ENCODE measurements around the gene SPATA31C2.
"Not testable (repeated sequence)": the region's sequence is repeated elsewhere in the genome, so short reads cannot be mapped to it uniquely, and the experiment has no call there.

The SPATA31C2 gene

DNA sequence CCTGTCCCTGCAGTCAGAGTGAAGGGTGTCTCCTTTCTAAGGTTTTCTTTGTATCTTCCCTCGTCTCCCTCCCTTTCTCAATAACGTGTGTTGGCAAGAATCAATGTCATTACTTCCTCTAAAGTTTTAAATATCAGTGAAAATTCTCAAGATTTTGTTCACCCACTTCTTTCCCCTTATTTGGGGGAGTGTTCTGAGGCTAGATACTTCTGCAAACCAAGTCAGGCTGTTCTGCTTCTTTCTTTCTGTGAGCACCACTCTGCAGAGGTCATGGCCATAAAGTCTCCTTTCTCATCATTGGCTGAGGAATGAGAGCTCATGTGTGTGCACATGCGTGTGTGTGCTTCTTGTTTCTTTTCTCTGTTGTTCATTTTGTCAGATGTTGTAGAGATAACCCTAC is 26.6 kb upstream of the SPATA31C2 start:
- Mint-ChIP-seq H3K4me1 (no peaks in the 10 kb centered on the region), H3K27ac (no peak overlapping the region), H3K9me3 (no peaks in the 10 kb centered on the region), H3K36me3 (no peaks in the 10 kb centered on the region), H3K4me3 (no peak overlapping the region)
- ATAC-seq: no peak
- no peak for DNase-seq (ENCODE audit: low spot score in 2 of 2)

DNA sequence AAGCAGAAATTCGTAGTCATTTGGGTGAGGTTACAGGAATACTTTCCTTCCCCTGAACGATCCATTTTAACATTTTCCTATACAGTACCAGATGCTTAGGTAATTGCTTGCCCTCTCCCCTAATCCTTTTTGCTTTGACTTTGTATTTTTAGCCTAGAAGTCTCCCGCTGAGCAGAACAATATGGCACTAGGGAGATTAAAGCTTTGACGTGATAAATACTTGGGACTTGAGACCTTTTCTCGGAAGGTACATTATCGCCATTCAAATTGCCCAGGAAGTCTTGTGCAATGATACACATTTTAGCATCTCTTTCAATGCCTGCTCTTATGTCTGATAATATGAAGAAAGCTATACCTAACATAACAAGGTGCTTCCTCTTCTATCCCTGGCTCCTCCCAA is 22.9 kb upstream of the SPATA31C2 start:
- Mint-ChIP-seq H3K4me3 (no peak overlapping the region), H3K27ac (no peak overlapping the region), H3K9me3 (no peaks in the 10 kb centered on the region), H3K4me1 (no peaks in the 10 kb centered on the region), H3K36me3 (no peaks in the 10 kb centered on the region)
- DNase-seq (ENCODE audit: low spot score in 2 of 2): no peak
- no peak for ATAC-seq

DNA sequence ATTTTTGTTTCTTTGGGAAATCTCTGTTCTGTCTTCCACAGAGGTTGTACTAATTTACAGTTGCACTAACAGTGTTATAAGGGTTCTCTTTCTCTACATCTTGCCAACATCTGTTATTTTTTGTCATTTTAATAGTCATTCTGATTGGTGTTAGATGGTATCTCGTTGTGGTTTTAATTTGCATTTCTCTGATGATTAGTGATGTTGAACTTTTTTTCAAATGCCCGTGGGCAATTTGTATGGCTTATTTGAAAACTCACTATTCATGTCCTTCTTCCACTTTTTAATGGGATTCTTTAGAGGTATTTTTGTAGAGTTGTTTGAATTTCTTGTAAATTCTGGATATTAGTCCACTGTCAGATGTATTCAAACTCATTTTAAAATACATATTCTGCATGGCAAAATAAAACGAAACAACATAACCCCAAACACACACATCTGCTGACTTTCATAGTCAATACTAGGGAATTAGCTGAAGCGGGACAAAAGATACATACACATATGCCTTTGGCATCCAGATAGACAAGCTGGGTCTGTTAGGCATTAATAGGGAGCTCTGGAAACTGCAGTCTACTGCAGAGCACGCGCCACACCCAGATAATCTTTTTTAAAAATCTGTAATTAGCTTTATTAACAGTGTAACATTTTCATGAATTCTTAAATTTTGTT is 5.8 kb upstream of the SPATA31C2 start:
- Mint-ChIP-seq H3K27ac (no peak overlapping the region), H3K36me3 (no peaks in the 10 kb centered on the region), H3K9me3 (no peaks in the 10 kb centered on the region), H3K4me3 (no peak overlapping the region), H3K4me1 (no peaks in the 10 kb centered on the region)
- ATAC-seq (no peak), DNase-seq (ENCODE audit: low spot score in 2 of 2) (no peak)

DNA sequence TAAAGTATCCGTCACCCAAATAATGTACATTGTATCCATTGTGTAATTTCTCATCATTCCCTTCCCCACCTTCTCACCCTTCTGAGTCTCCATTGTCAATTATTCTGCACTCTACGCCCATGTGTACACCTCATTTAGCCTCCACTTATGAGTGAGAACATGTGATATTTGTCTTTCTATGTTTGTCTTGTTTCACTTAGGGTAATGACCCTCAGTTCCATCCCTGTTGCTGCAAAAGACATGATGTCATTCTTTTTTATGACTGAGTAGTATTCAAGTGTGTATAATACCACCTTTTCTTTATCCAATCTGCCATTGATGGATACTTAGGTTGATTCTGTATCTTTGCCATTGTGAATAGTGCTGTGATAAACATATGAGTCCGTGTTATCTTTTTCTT is 4.9 kb upstream of the SPATA31C2 start:
- DNase-seq (ENCODE audit: low spot score in 2 of 2): no peak
- H3K4me1 Mint-ChIP-seq: no peaks in the 10 kb centered on the region
- no peak for ATAC-seq
- H3K9me3 Mint-ChIP-seq: no peaks in the 10 kb centered on the region
- H3K4me3 Mint-ChIP-seq: no peak overlapping the region
- H3K36me3 Mint-ChIP-seq: no peaks in the 10 kb centered on the region
- H3K27ac Mint-ChIP-seq: no peak overlapping the region

DNA sequence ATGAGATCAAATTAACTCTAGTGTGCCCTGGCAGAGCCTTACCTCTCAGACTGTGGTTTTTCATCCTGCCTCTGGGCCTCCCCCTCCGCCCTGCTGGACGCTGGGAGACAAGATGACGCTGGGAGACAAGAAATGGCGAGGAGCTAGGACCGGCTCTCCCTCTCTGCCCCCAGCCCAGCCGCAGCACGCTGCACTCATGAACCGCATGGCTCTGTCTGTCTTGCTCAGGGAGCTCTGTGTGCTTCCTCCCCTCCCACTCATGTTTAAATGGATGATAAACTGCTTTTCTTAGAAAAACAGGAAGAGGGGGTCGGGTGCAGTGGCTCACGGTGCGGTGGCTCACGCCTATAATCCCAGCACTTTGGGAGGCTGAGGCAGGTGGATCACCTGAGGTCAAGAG is 4.7 kb downstream of the SPATA31C2 start:
- H3K9me3 Mint-ChIP-seq; H3K4me1 Mint-ChIP-seq; H3K27ac Mint-ChIP-seq; DNase-seq (ENCODE audit: low spot score in 2 of 2); H3K4me3 Mint-ChIP-seq; H3K36me3 Mint-ChIP-seq; ATAC-seq: not testable (repeated sequence)

DNA sequence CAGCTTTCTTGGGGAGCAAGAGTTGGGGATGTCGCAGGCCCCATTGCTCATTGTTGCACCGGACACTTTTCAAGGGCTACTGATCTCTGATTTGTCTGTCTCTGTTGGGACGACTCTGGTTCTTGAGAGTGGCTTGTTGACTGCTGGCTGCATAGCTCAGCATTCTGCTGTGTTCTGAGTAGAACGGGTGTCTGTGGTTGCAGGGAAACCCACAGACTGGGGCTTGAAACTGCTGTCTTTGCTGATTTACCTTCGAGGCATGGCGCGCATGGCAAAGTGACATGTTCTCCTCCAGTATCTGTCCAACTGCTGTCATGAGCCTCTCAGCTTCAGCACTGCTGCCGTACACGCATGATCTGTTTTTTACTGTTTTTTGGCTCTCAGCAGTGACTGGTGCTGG is 8.7 kb downstream of the SPATA31C2 start:
- H3K27ac Mint-ChIP-seq; DNase-seq (ENCODE audit: low spot score in 2 of 2); H3K36me3 Mint-ChIP-seq; H3K4me1 Mint-ChIP-seq; H3K4me3 Mint-ChIP-seq; H3K9me3 Mint-ChIP-seq: not testable (repeated sequence)
- ATAC-seq: peak; percentile 37

DNA sequence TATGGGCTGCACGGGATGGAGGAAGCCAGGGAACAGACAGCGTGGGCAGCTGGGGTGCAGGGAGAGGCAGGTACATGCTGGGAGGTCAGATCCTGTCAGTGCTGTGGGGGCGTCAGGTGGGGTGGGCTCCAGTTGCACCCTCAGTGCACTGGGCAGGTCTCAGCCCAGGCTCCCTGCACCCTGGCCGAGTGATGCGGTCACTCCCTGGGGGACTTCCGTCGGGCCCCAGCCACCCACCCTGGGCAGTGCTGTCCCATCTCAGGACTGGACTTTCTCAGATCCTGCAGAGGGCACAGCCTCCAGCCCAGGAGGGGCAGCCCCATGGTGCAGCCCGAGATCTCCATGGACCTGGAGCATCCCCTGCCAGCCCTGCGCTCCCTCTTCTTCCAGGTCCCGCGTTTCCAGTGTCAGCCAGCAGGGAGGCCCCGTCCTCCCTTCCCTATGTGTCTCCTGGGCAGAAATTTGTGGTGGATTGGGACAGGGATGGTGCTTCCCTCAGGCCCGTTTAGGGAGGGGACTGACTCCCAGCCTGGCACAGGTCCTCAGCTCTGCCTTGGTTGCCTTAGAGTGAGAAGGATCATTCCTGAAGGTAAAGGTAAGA is 10.5 kb downstream of the SPATA31C2 start:
- not testable (repeated sequence) for H3K9me3 Mint-ChIP-seq; H3K27ac Mint-ChIP-seq; H3K4me3 Mint-ChIP-seq; ATAC-seq; DNase-seq (ENCODE audit: low spot score in 2 of 2); H3K36me3 Mint-ChIP-seq; H3K4me1 Mint-ChIP-seq

DNA sequence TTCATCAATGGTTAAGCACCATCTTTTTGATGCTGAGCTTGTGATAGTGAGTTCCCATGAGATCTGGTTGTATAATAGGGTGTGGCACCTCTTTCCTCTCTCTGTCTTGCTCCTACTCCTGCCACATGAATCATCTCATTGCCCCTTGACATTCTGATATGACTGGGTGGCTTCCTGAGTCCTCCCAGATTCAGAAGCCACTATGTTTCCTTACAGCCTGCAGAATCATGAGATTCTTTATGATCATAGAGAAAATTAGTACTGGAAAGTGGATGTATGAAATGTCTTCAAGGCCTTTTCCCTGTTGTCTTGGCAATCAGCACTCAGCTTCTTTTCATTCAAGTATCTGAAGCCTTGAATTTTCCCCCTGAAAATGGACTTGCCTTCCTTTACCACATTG is 14.9 kb downstream of the SPATA31C2 start:
- H3K4me3 Mint-ChIP-seq; H3K27ac Mint-ChIP-seq; H3K9me3 Mint-ChIP-seq; H3K4me1 Mint-ChIP-seq; ATAC-seq; H3K36me3 Mint-ChIP-seq; DNase-seq (ENCODE audit: low spot score in 2 of 2): not testable (repeated sequence)

DNA sequence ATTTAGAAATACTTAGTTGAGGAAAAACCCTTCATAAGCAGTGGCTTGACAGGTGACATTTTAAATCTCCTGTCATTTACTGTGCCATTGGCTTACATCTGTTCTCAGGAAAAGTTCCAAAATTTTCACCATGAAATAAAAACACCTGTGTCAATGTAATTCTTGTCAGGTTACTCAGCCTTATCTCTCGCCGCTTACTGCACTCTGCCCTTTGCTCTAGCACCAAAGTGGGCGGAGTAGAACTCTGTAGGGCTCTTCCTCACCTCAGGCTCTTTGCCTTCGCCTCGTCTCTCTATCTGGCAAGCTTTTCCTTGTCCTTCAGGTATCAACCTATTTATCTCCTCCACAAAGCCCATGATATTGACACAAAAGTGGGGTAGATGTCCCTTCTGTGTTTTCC is 20.2 kb downstream of the SPATA31C2 start:
- H3K9me3 Mint-ChIP-seq; H3K27ac Mint-ChIP-seq; ATAC-seq; DNase-seq (ENCODE audit: low spot score in 2 of 2); H3K4me1 Mint-ChIP-seq; H3K4me3 Mint-ChIP-seq; H3K36me3 Mint-ChIP-seq: not testable (repeated sequence)

DNA sequence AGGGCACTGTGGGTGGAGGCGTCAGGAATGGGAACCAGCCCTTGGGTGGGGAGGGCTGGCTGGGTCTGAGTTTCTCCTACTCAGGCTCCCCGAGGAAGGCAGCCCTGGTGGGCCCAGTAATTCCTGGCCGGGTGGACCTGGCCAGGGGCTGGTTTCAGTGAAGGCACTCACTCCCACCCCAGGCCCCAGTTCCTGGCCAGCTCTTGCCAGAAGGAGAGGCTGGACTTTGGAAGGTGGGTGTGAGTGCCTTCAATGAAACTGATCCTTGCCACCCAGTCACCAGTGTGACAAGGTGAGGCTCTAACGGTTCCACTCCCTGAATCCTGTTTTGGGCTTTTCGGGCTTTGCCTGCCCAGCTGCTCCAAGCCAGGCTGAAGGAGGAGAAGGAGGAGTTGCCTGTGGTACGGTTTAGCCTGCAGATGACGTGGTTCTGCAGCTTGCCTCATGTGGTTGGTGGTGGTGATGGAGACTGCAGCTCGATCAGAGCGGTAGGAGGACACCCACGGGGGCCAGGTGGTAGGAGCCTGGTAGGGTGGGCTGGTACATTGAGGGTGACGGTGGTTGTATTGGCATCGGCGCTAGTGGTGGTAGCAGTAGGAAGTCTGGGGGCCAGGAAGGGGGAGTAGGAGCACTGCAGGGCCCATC is 23.2 kb downstream of the SPATA31C2 start:
- not testable (repeated sequence) for H3K9me3 Mint-ChIP-seq; H3K4me3 Mint-ChIP-seq; H3K4me1 Mint-ChIP-seq; ATAC-seq; H3K27ac Mint-ChIP-seq; H3K36me3 Mint-ChIP-seq; DNase-seq (ENCODE audit: low spot score in 2 of 2)

DNA sequence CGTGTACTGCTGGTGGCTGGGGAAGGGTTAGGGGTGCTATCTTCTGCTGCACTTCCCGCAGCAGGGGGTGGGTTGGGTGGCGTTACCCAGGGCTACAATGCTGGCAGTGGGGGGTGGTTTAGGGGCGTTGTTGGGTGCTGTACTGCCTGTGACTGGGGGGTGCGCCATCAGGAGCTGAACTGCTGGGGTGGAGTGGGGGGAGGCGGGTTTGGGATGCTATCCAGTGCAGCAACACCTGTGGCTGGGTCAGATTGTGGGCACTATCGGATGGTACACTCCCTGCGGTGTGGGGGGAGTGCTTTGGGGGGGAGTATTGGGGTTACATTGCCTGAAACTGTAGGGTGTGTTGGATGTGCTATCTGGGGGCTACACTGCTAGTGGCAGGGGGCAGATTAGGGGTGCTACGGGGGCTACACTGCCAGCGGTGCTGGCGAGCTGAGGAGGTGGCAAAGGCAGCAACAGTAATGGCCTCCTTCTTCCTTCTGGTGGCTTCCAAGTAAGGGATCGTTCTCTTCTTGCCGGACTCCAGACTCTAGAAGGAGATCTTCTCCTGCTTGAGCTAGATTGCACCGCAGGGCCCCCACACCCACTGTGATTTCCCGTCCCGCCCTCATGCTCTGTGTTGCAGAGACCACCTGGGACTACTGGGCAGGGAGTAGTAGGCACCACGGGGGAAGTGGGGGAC is 23.9 kb downstream of the SPATA31C2 start:
- DNase-seq (ENCODE audit: low spot score in 2 of 2); H3K4me1 Mint-ChIP-seq; H3K27ac Mint-ChIP-seq; H3K36me3 Mint-ChIP-seq; H3K9me3 Mint-ChIP-seq; H3K4me3 Mint-ChIP-seq: not testable (repeated sequence)
- peak; percentile 24 for ATAC-seq

DNA sequence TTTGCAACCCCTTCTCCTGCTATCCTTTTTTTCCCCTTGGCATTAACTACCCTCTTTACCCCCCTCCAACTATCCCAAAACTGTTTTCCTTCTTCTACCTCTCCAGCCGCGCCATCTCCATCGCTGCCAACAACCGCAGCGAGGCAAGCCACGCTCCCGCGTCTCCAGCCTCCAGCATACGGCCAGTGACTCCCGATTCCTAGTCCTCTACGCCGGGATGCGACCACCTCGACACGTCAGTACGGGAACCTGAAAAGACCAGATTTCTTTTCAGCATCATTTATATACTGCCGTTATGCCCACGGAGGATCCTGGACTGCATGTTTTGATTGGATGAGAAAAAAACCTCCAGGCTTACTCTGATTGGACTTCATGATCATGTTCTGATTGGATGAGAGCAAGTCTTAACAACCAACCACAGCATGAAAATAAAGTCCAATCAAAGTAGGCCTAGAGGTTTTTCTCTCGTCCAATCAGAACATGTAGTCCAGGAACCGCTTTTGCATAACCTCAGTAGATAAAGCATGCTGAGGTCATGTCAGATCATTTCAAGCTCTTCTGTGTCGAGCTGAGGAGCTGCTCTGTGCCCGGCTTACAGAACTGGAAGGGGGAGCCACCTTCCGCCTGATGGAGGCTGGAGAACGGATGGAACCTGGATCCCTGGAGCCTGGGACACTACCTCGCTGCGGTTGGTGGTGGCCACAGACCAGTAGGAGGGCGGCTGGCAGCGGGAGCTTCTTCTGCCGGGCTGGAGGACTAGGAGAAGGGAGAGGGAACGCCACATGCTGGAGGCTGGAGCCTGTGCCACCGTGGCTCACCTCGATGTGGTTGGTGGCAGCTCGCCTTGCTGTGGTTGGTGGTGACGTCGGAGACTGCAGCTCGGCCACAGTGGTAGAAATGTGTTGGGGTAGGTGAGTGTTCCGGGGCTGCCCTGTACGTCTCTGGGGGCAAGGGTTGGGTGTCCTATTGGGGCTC is 24.8 kb downstream of the SPATA31C2 start:
- not testable (repeated sequence) for H3K9me3 Mint-ChIP-seq; DNase-seq (ENCODE audit: low spot score in 2 of 2); H3K4me1 Mint-ChIP-seq; H3K36me3 Mint-ChIP-seq; H3K27ac Mint-ChIP-seq; H3K4me3 Mint-ChIP-seq
- ATAC-seq: peak; percentile 13

DNA sequence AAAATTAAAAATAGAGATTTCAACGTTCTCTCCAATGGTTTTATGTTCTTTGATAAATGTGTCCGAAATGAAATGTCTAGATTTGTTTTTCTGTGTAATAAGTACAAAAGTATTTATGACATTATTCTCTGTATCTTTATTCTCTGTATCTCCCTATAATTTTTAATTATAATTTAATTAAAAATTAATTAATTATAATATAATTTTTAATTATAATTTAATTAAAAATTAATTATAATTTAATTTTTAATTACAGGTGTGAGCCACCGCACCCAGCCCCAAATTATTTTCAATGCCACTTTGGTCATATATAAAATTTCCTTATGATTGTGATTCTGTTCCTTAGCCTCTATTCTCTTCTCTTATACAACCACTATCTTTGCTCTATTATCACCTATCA is 28.2 kb downstream of the SPATA31C2 start:
- ATAC-seq: no peak
- H3K27ac Mint-ChIP-seq: no peak overlapping the region
- no peak for DNase-seq (ENCODE audit: low spot score in 2 of 2)
- no peaks in the 10 kb centered on the region for H3K9me3 Mint-ChIP-seq
- peaks cover 17% of the 10 kb centered on the region for H3K4me1 Mint-ChIP-seq
- no peaks in the 10 kb centered on the region for H3K36me3 Mint-ChIP-seq
- no peak overlapping the region for H3K4me3 Mint-ChIP-seq

DNA sequence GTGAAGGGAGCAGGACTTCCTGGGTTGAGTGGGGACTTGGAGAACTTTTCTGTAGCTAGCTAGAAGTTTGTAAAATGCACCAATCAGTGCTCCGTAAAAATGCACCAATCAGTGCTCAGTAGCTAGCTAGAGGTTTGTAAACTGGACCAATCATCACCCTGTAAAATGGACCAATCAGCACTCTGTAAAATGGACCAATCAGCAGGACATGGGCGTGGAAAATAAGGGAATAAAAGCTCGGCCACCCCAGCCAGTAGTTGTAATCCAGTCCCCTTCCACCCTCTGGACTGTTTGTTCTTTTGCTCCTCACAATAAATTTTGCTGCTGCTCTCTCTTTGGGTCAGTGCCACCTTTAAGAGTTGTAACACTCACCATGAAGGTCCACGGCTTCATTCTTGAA is 29.5 kb downstream of the SPATA31C2 start:
- Mint-ChIP-seq H3K36me3 (no peaks in the 10 kb centered on the region), H3K4me3 (no peak overlapping the region), H3K9me3 (no peaks in the 10 kb centered on the region), H3K27ac (no peak overlapping the region), H3K4me1 (peaks cover 17% of the 10 kb centered on the region)
- ATAC-seq (no peak), DNase-seq (ENCODE audit: low spot score in 2 of 2) (no peak)

DNA sequence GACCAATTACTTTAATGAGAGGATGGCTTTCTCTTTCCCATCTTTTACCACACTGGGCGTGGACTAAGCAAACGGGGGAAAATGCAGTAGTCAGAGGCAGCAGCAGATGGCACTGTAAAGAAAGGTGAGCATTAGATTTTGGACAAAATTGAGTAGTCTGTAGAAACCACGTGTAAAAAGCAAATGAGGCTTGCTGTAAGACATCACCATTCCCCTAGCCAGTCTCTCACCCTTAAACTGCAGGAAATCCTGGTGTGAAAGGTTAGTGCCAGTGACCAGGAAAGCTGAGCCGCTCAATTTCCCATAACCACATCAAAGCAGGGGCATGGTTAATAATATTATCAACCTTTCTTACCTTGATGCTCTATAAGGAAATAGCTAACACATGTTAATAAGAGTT is 31.8 kb downstream of the SPATA31C2 start:
- Mint-ChIP-seq H3K9me3 (no peaks in the 10 kb centered on the region), H3K27ac (no peak overlapping the region), H3K4me1 (peaks cover 17% of the 10 kb centered on the region), H3K36me3 (no peaks in the 10 kb centered on the region), H3K4me3 (no peak overlapping the region)
- DNase-seq (ENCODE audit: low spot score in 2 of 2) (no peak), ATAC-seq (peak; percentile 60)
